GM12801 (cell line): ENCODE measurements around the gene ADCY5.

Source experiments
- TF ChIP-seq, protein P1 (sequence below): IDR thresholded peaks from one replicate; pipeline ENCODE4 v1.5.1; 2011; ENCODE audit warnings: control low read depth; ENCODE audit not compliant: insufficient read length; ENCODE audit errors: extremely low read depth

The ADCY5 gene

GRCh38 chr3:123432832-123433523 lies 15.9 kb downstream of the ADCY5 start:
- TF ChIP-seq, protein P1, sequence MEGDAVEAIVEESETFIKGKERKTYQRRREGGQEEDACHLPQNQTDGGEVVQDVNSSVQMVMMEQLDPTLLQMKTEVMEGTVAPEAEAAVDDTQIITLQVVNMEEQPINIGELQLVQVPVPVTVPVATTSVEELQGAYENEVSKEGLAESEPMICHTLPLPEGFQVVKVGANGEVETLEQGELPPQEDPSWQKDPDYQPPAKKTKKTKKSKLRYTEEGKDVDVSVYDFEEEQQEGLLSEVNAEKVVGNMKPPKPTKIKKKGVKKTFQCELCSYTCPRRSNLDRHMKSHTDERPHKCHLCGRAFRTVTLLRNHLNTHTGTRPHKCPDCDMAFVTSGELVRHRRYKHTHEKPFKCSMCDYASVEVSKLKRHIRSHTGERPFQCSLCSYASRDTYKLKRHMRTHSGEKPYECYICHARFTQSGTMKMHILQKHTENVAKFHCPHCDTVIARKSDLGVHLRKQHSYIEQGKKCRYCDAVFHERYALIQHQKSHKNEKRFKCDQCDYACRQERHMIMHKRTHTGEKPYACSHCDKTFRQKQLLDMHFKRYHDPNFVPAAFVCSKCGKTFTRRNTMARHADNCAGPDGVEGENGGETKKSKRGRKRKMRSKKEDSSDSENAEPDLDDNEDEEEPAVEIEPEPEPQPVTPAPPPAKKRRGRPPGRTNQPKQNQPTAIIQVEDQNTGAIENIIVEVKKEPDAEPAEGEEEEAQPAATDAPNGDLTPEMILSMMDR, result no peak

DNA sequence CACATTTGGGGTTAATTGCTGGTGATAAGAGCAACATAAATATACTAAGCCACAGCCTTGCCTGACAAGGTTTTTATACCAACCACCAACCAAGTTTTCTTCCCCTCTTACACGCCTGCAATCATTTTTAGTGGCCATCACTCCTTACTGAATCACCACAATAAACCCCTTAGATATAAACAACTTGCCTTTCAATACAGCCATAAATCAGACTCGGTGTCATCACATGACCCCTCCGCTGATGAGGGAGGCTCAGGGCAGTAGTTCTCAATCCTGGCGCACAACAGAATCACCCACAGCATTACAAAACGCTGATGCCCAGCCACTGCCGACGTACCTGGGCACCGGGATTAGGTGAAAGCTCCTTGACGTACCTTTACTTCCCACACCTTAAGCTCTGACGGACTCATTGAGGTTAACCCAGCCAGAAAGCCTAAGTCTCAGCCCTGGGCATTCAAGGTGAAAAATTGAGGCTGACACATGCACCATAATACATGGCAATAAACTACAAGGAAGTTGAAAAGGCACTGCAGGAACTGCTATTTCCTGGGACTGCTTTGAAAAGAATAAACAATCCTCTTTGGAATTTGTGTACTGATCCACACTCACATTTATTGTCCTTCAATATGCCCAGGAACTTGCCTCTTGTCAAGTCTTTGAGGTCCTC lies 17.1 kb downstream of the ADCY5 start:
- TF ChIP-seq, protein P1, result no peak

- TF ChIP-seq, protein P1, result no peak
These were observed 17.8 kb downstream of the ADCY5 start for GRCh38 chr3:123431007-123431657.

DNA sequence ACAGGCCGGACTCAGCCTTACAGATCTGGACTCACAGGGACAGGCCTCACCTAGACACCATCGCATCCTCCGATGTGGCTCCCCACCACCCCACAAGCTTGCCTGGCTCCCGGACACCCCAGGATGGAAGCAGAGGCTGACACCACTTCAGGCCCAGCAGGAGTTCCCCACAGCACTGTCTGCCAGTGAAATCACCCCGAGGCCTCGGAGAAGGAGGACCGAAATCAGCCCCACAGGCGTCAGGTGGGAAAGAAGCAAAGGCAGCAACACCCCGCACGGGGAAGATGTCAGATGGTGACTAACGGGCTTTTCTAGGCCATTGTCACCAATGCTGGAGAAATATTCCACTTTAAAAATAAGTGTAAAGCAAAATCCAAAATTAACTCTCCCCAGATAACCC lies 18.6 kb downstream of the ADCY5 start:
- TF ChIP-seq, protein P1, result no peak

GRCh38 chr3:123429362-123430125 lies 19.3 kb downstream of the ADCY5 start:
- TF ChIP-seq, protein P1, result no peak

- TF ChIP-seq, protein P1, result no peak
These were observed 23.7 kb downstream of the ADCY5 start for GRCh38 chr3:123424999-123425712.
